NCI-H1092 treated with DMSO at 0.1 percent for 48 hours (cell line): ENCODE measurements around the gene NPDC1.
A peak's percentile ranks its signal among the peaks of the same experiment; 100 is the strongest.
"Not testable (repeated sequence)": the region's sequence is repeated elsewhere in the genome, so short reads cannot be mapped to it uniquely, and the experiment has no call there.

ENCODE experiments used
- DNase-seq: peaks from one replicate; lab custom pipeline; 2025; lab: John Stamatoyannopoulos, UW

NPDC1 gene

GRCh38 chr9:137011907-137012675 is 33.9 kb downstream of the NPDC1 start:
- no peak for DNase-seq

GRCh38 chr9:137011156-137011555 is 34.8 kb downstream of the NPDC1 start:
- DNase-seq: no peak

- no peak for DNase-seq
Observed at GRCh38 chr9:137009938-137010732, 35.8 kb downstream of the NPDC1 start.

DNA sequence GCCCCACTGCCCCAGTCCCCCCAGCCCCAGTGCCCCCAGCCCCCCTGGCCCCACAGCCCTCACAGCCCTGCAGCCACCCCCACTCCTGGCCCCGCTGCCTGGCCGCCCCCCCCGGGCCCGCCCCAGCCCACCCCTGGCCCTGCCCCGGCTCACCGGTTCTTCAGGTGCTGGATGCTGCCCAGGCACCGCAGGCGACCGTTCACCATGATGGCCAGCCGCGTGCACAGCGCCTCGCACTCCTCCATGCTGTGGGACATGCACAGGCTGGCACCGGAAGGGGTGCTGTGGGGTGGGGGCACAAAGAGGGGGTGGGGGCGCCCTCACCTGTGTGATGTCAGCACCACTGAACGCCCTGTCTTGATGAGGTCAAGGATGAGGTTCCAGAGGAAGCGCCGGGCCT is 36.8 kb downstream of the NPDC1 start:
- no peak for DNase-seq

DNA sequence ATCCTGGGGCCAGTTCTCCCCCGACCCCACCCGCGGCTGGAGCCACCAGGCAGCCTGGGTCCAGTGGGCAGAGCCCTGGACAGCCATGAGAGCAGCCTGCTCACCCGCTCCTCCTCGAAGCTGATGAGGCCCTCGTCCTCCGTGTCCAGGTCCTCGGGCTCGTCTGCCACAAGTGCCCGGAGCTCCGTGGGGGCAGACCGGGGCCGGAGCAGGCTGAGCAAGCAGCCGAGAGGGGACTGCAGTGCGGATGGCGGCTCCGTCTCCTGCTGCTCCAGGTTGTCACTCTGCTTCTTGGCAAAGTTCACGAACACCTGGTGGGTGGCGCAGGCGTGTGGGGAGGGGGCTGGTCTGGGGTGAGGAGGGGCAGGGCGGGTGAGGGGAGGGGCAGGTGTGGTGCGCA is 37.7 kb downstream of the NPDC1 start:
- DNase-seq: no peak

GRCh38 chr9:137007816-137008270 is 38.1 kb downstream of the NPDC1 start:
- DNase-seq: no peak

- peak; percentile 51 for DNase-seq
Observed at GRCh38 chr9:137007108-137007815, 38.7 kb downstream of the NPDC1 start.

DNA sequence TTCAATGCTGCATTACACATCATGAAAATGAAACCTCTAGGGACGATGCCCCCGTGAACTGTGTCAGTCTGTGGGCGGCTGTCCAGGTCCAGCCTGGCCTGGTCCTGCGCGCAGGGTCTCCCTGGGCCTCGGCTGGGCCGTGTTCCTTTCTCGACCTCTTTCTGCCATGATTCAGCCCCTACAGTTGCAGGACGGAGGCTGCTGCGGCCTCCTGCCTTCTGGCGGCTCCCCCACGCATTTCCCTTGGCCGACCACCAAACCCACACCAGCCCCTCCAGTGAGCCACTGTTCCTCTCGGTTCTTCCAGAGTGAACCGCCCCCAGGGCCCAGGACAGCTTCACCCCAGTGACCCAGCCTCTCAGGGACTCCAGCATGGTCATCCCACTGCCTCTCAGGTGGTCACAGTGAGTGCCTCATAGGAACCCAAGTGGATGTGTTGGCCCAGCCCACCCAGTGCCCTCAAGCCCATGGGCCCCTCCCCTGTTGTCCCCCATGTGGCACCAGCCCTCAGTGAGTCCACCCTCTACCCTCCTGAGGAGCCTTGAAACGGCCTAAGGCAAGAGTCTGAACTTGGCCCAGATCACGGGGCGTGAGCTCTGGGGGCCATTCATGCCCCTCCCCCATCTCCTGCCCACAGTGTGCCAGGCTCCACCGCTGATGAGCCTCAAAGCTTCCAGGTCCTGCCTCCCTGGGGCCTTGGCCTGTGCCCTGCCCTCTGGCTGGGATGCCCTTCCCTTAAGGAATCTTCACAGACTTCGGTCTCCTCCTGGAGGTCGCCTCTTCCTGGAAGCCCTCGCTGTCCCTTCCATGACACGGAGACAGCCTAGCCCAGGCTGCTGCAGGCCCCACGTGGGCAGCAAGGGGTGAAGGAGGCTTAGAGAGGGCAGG is 39.6 kb downstream of the NPDC1 start:
- no peak for DNase-seq

DNA sequence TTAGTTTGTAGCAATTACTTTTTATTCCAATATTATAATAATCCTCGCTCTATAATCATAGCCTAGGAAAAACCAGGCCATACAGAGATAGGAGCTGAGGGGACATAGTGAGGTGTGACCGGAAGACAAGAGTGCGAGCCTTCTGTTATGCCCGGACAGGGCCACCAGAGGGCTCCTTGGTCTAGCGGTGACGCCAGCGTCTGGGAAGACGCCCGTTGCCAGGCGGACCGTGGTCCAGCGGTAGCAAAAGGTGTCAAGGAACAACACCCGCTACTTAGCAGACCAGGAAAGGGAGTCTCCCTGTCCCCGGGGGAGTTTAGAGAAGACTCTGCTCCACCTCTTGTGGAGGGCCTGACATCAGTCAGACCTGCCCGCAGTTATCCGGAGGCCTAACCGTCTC is 41.7 kb downstream of the NPDC1 start:
- not testable (repeated sequence) for DNase-seq

DNA sequence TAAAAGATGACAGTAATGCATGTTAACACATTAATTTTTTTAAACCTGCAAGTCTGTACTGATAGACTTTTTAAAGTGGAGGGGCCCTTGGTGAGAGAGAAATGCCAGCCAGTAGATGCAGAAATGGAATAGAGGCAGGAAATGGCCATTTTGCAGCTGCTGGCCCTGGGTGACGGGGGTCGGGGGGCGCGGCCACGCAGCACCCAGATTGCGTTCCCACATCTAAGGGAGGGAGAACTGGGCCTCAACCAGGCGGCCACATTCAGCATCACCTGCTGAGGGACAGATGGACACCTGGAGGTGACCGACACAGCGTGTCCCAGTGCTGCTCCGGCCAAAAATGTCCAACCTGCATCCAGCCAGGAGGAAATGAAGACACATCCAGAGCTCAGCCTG is 43.3 kb downstream of the NPDC1 start:
- no peak for DNase-seq

DNA sequence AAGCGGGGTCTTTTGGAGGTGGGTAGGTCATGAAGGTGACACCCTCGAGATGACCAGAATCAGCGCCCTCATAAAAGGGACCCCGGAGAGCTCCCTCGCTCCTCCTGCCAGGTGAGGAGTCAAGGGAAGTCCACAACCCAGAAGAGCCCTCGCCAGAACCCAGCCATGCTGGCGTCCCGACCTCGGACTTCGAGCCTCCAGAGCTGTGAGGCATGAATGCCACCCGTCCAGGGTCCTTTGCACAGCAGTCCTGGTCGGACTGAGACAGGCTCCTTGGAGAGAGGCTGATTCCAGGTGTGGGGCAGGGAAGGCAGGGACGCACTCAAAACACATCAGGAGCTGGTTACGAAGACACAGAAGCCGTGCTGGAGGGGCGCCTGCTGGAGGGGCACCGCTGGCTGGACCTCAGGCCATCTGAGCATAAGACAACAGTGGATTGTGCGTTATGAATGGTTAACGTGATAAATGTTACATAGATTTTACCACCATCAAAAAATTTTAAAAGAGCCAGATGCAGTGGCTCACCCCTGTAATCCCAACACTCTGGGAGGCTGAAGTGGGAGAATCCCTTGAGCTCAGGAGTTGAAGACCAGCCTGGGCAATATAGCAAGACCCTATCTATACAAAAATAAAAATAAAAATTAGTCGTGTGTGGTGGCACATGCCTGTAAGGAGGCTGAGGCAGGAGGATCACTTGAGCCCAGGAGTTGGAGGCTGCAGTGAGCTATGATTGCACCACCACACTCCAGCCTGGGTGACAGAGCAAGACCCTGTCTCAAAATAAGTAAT is 43.9 kb downstream of the NPDC1 start:
- no peak for DNase-seq

DNA sequence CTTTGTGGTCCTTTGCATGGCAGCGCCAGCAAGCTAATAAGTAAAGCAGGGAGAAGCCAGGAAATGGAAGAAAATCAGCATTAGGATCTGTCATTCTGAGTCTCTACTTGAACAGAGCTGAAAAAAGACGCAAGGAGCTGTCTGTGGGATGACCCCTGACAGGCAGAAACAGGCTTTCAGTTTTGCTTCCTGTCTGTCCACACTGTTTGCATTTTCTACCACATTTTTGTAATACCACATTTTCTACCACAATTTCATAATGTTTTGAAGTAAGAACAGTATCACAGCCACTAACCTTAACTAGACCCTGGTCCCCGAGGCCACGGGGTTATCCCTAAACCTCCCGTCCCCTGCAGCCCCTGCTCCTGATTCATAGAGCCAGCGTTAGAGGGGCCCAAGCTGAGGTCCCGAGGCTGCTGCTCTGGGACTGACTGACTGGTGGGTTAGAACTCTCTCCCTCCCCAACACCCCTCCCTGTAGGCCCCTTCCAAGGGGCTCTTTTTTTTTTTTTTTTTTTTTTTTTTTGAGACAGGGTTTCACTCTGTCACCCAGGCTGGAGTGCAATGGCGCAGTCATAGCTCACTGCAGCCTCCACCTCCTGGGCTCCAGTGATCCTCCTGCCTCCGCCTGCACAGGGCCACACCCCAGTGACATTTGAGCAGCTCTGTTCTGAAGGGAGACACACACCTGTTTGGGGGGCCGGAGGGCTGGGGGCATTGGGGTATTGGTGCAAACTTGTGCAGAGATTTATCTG is 45.6 kb downstream of the NPDC1 start:
- no peak for DNase-seq

DNA sequence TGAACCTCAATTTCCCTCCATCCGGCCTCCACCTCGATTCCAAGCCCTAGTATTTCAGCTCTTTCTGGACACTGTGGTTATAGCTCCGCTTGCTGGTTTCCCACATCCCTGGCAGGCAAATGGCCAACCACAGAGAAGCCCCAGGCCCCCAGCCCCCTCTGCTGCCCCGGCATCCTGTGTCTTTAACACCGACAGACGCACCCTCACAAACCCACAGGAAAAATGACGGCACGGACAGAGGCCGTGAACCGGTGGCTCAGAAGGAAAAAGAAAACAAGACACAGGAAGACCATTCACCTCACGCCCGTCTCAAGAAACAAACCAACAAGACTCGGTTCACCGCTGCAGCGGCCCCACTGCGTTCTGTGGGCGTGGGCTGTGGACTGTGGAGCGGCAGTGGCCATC is 48.1 kb downstream of the NPDC1 start:
- DNase-seq: no peak

GRCh38 chr9:136997371-136997770 is 48.6 kb downstream of the NPDC1 start:
- DNase-seq: no peak

GRCh38 chr9:136996361-136997292 is 49.4 kb downstream of the NPDC1 start, which contains the start of gene CLIC3:
Gene CLIC3 (minus strand): TSS chr9:136996568. CDS start chr9:136996543, 25 bp downstream.
- DNase-seq: no peak

GRCh38 chr9:136995772-136996311 is 50.1 kb downstream of the NPDC1 start:
- DNase-seq: peak; percentile 22

- no peak for DNase-seq
Observed at GRCh38 chr9:136995362-136995761, 50.6 kb downstream of the NPDC1 start.

DNA sequence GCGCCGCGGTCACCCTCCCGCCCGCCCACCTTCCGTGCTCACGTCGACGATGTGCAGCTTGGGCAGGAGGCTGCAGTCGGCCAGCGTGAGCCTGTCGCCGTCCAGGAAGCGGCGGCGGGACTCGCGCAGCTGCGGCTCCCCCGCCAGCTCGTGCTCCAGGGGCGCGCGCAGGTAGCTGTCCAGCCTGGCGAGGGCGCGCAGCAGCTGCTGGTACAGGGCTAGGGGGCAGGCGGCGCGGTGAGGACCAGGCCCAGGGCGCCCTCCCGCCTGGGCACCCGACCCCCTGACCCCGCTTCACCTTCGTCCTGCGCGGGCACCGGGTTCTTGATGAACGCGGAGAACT is 51.1 kb downstream of the NPDC1 start:
- DNase-seq: no peak
